K562 (cell line): Measurements from ENCODE around the gene RFX3. TPM values are rescaled to one million over a fixed set of nuclear protein-coding genes. Genes with fewer than 3 reads are reported as not detected.

ENCODE experiments used
- ATAC-seq: fragments of 200-7000 bp; cut with Tn5 transposase; 3 replicates; pipeline ENCODE4 v1.9.1; 2020; ENCODE audit warnings: moderate library complexity
- BruUV-seq: library from RNA; stranded (reverse); fragments of 400-500 nt; replicated peaks from 2 replicates; lab custom pipeline; 2021; lab: Mats Ljungman, UMichigan
- CTCF ChIA-PET: fragments of 300-600 bp; formaldehyde crosslinking; extraction: SDS; loops from one replicate; lab custom pipeline; 2021; ENCODE audit warnings: low intra/inter-chr PET ratio; lab: Yijun Ruan, JAX
- POLR2A ChIA-PET: fragments of 300-600, 350-650 bp; sonication (Branson Sonifier 250); formaldehyde crosslinking; extraction: SDS; loops from one replicate; lab custom pipeline; 2021; ENCODE audit warnings: antibody characterized with exemption, inconsistent platforms; lab: Yijun Ruan, JAX
- DNase-seq, 4 experiments: peaks; one replicate each; pipeline versions ENCODE4 v3.0.0 to v3.0.0-alpha.2; 2011 to 2018; ENCODE audit warnings: low spot score in 3 of 4, mixed read lengths in 3 of 4; ENCODE audit errors: extremely low read depth in 1 of 4
- FAIRE-seq: peaks from 2 replicates; lab custom pipeline; 2011; peaks lifted over from hg19 to GRCh38; lab: Jason Lieb, UNC
- H2AFZ ChIP-seq: 2 replicates; pipeline ENCODE4 v1.6.0; 2011; ENCODE audit warnings: low read depth, low read length, control low read depth, inconsistent platforms
- H3K27ac ChIP-seq: fragments of 200-600 bp; 3 replicates; pipeline ENCODE4 v1.8.0; 2011; ENCODE audit warnings: low read depth, mild to moderate bottlenecking, control low read depth, inconsistent platforms, low read length, moderate library complexity, mixed read lengths; ENCODE audit errors: extremely low read depth
- H3K27me3 ChIP-seq, 2 experiments: fragments of 300-600 bp in 1 of 2; 2 replicates in 1 of 2; 3 replicates in 1 of 2; pipeline versions ENCODE4 v1.6.0 to v1.8.0; 2011; ENCODE audit warnings: inconsistent platforms in 2 of 2, low read length in 2 of 2, mild to moderate bottlenecking in 1 of 2, mixed read lengths in 1 of 2, moderate library complexity in 1 of 2; ENCODE audit not compliant: control insufficient read depth in 2 of 2, insufficient read depth in 2 of 2
- H3K36me3 ChIP-seq: fragments of 300-600 bp; 3 replicates; pipeline ENCODE4 v1.8.0; 2011; ENCODE audit warnings: mild to moderate bottlenecking, low read length, inconsistent platforms; ENCODE audit not compliant: control insufficient read depth, insufficient read depth
- H3K4me1 ChIP-seq, 2 experiments: fragments of 200-600 bp in 1 of 2; replicated peaks in 1 of 2; 2 replicates in 1 of 2; 3 replicates in 1 of 2; pipeline versions ENCODE4 v1.5.1 to v1.8.0; 2011; ENCODE audit warnings: inconsistent platforms in 2 of 2, low read length in 2 of 2, mild to moderate bottlenecking in 1 of 2, mixed read lengths in 1 of 2, moderate library complexity in 1 of 2; ENCODE audit not compliant: control insufficient read depth in 2 of 2, insufficient read depth in 2 of 2
- H3K4me2 ChIP-seq: 2 replicates; pipeline ENCODE4 v1.6.1; 2011; ENCODE audit warnings: low read length, control low read depth, inconsistent platforms, mixed read lengths; ENCODE audit not compliant: insufficient read depth
- H3K4me3 ChIP-seq: fragments of 200-600 bp; sonication (generic), shearing (Covaris generic); 2 replicates; pipeline ENCODE4 v1.5.1; 2016; ENCODE audit warnings: control low read depth, inconsistent platforms
- H3K79me2 ChIP-seq: fragments of 200-600 bp; 3 replicates; pipeline ENCODE4 v1.8.0; 2011; ENCODE audit warnings: low read length, inconsistent platforms; ENCODE audit not compliant: control insufficient read depth, insufficient read depth
- H3K9ac ChIP-seq, 2 experiments: 2 replicates each; pipeline versions ENCODE4 v1.6.0 to v1.6.1; 2011; ENCODE audit warnings: low read depth in 2 of 2, low read length in 2 of 2, control low read depth in 1 of 2, inconsistent platforms in 1 of 2, mild to moderate bottlenecking in 1 of 2, mixed read lengths in 1 of 2; ENCODE audit not compliant: insufficient read depth in 1 of 2
- H3K9me1 ChIP-seq: one replicate; pipeline ENCODE4 v1.6.0; 2011; ENCODE audit warnings: inconsistent platforms, mild to moderate bottlenecking, low read length, moderate library complexity; ENCODE audit not compliant: control insufficient read depth, insufficient read depth
- H3K9me3 ChIP-seq: replicated peaks from 2 replicates; pipeline ENCODE4 v1.5.1; 2011; ENCODE audit warnings: low read depth, low read length, inconsistent platforms; ENCODE audit not compliant: control insufficient read depth, insufficient read depth
- H4K20me1 ChIP-seq: replicated peaks from 2 replicates; pipeline ENCODE4 v1.6.1; 2011; ENCODE audit warnings: low read length, inconsistent platforms, mixed read lengths; ENCODE audit not compliant: control insufficient read depth, insufficient read depth
- CHD2 ChIP-seq: IDR thresholded peaks from 2 replicates; pipeline ENCODE4 v1.6.1; 2011; ENCODE audit warnings: low read depth, low read length
- SMC3 ChIP-seq: conservative IDR thresholded peaks from 2 replicates; pipeline ENCODE4 v1.6.1; 2011; ENCODE audit warnings: low read depth, low read length, improper control_type of control experiment; ENCODE audit not compliant: insufficient read depth
- TFAM ChIP-seq: fragments of 250-450 bp; sonication (Bioruptor Pico); conservative IDR thresholded peaks from 2 replicates; pipeline ENCODE4 v1.5.0; 2021; ENCODE audit warnings: mild to moderate bottlenecking, moderate library complexity
- TRIM28 ChIP-seq: fragments of 450-650 bp; IDR thresholded peaks from 2 replicates; pipeline ENCODE4 v1.6.1; 2017
- ZNF280A ChIP-seq: fragments of 450-650 bp; IDR thresholded peaks from 2 replicates; pipeline ENCODE4 v1.6.1; 2018; ENCODE audit warnings: mild to moderate bottlenecking, low read depth; ENCODE audit not compliant: partially characterized antibody
- WGBS: fragments of 100-300 bp; shearing (Covaris generic); methylation state at CpG from one replicate; pipeline ENCODE4 v1.1.6; 2016; ENCODE audit warnings: low coverage, mixed read lengths; ENCODE audit not compliant: insufficient coverage; ENCODE audit errors: missing lambda C conversion rate; 5-methylcytosine and 5-hydroxymethylcytosine counted together
- in situ Hi-C: fragments of 300-500 bp; cut with MboI; formaldehyde crosslinking; loops from 4 replicates; pipeline ENCODE4 v1.15.0; 2018; ENCODE audit warnings: inconsistent platforms, mixed read lengths
- intact Hi-C: fragments of 100-400 bp; cut with micrococcal nuclease; formaldehyde crosslinking; loops from 2 replicates; pipeline ENCODE4 v1.14.2; 2022
- polyA plus RNA-seq, 8 experiments: library from polyadenylated mRNA; depleted of rRNA in 4 of 8; stranded (reverse) in 5 of 8; unstranded in 3 of 8; fragments of >200 nt; fragmentation: Nextera tagmentation in 2 of 8; fragmentation: Illumina TruSeq in 1 of 8; extraction: Ambion mirVana in 2 of 8; extraction: Trizol in 1 of 8; gene quantifications; 2 replicates each; pipeline versions ENCODE4 v1.2.1 to v1.2.3, GENCODE V29; 2011 to 2014; ENCODE audit warnings: inconsistent platforms in 1 of 8, missing spikeins in 1 of 8
- total RNA-seq, 7 experiments: library from RNA; depleted of rRNA in 6 of 7; stranded (reverse); fragments of >200 nt in 6 of 7; fragmentation: Illumina TruSeq in 2 of 7; extraction: Trizol in 2 of 7; gene quantifications; 2 replicates each; pipeline versions ENCODE4 v1.2.1 to v1.2.3, GENCODE V29; 2011 to 2021; ENCODE audit warnings: low replicate concordance in 1 of 7
- TF ChIP-seq, protein P1 (sequence below): sonication (generic); formaldehyde crosslinking; IDR thresholded peaks from 2 replicates; pipeline ENCODE4 v1.8.0; 2022; ENCODE audit warnings: mild to moderate bottlenecking, missing genetic modification reagents

RFX3 gene
- total and polyA plus RNA-seq, 9 of the 15 experiments (the other 6 are each of a cell fraction or from before 2014, with no cell fraction given), result 0.86 to 4.9 (median 2.0) TPM

DNA sequence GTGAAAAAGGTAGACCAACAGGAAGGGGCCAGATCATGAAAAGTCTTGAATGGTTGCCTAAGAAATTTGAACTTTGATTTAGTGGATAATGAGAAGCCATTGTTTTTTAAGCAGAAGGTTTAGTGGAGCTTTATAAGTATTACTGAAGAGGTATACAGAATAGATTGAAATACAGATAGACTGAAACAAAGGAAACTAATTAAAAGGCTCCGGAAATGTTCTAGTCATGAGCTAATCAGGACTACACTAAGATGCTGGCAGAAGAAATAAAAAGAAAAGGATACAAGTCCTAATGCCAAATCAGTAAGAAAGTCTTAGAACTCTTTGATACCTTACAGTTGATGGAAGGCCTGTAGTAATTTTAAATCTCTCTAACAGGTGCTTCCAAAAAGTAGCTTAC, 45.7 kb upstream of the RFX3 start:
- H3K27ac ChIP-seq, result no peak overlapping the region
- no peak overlapping the region for H2AFZ ChIP-seq
- no peaks in the 10 kb centered on the region for H3K27me3 ChIP-seq
- no peaks in the 10 kb centered on the region for H3K79me2 ChIP-seq
- no peaks in the 10 kb centered on the region for H3K9me1 ChIP-seq
- no peak overlapping the region for H3K4me3 ChIP-seq
- no peaks in the 10 kb centered on the region for H3K36me3 ChIP-seq
- TF ChIP-seq ZNF280A (no peak), CHD2 (no peak), TRIM28 (no peak), TFAM (CRISPR knock-in tag) (no peak), SMC3 (no peak)
- TF ChIP-seq, protein P1, sequence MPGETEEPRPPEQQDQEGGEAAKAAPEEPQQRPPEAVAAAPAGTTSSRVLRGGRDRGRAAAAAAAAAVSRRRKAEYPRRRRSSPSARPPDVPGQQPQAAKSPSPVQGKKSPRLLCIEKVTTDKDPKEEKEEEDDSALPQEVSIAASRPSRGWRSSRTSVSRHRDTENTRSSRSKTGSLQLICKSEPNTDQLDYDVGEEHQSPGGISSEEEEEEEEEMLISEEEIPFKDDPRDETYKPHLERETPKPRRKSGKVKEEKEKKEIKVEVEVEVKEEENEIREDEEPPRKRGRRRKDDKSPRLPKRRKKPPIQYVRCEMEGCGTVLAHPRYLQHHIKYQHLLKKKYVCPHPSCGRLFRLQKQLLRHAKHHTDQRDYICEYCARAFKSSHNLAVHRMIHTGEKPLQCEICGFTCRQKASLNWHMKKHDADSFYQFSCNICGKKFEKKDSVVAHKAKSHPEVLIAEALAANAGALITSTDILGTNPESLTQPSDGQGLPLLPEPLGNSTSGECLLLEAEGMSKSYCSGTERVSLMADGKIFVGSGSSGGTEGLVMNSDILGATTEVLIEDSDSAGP (CRISPR knock-in tag), result no peak
- TF ChIP-seq, all 486 proteins: peak for 0
- DNase-seq (no peak), ATAC-seq (no peak), FAIRE-seq (no peak)
- Histone ChIP-seq H3K4me2 (no peak overlapping the region), H3K9ac (no peak overlapping the region), H4K20me1 (no peaks in the 10 kb centered on the region), H3K9me3 (no peaks in the 10 kb centered on the region), H3K4me1 (no peaks in the 10 kb centered on the region)
- intact Hi-C loops, result no loop called here
- in situ Hi-C loops, result no loop called here
- ChIA-PET CTCF (no interaction called here), POLR2A (no interaction called here)
- 55% methylated on average over 1 of the region's 1 CpG for WGBS
- BruUV-seq, result no TSS peak
